H1 (cell line): ENCODE results near the gene IL37. TPM values are rescaled to one million over a fixed set of nuclear protein-coding genes. Genes with fewer than 3 reads are reported as not detected.

Experiments used
- POU5F1 ChIP-seq: IDR thresholded peaks from 2 replicates; pipeline ENCODE4 v1.6.1; 2011; ENCODE audit warnings: low read depth, mild to moderate bottlenecking, low read length, moderate library complexity
- SP2 ChIP-seq: IDR thresholded peaks from 2 replicates; pipeline ENCODE4 v1.6.1; 2012; ENCODE audit warnings: mild to moderate bottlenecking, low read length, inconsistent platforms
- SRF ChIP-seq: IDR thresholded peaks from 2 replicates; pipeline ENCODE4 v1.6.1; 2011; ENCODE audit warnings: mild to moderate bottlenecking, low read depth, low read length, moderate library complexity
- polyA plus RNA-seq, 7 experiments: library from polyadenylated mRNA; depleted of rRNA in 3 of 7; stranded (reverse) in 5 of 7; unstranded in 2 of 7; fragments of >200 nt in 5 of 7; fragments of 200-250 nt in 2 of 7; gene quantifications; 1 replicate in 5 of 7; 2 replicates in 1 of 7; 4 replicates in 1 of 7; pipeline versions ENCODE4 v1.2.1 to v1.2.3, GENCODE V29; 2011 to 2013; ENCODE audit warnings: missing spikeins in 2 of 7, mixed read lengths in 2 of 7
- total RNA-seq: library from RNA; stranded (reverse); fragmentation: NEBNext Ultra II Directional; extraction: Animal tissue kit (Norgen Biotek cat#: 25700); gene quantifications from 2 replicates; pipeline ENCODE4 v1.2.1, GENCODE V29; 2021
- TF ChIP-seq, protein P1 (sequence below): IDR thresholded peaks from 2 replicates; pipeline ENCODE4 v1.6.1; 2012; ENCODE audit warnings: low read length, inconsistent platforms

The IL37 gene
- total and polyA plus RNA-seq, 2 of the 8 experiments (the other 6 are each of a cell fraction or from before 2014, with no cell fraction given), result 0.18 TPM; not detected in 1

DNA sequence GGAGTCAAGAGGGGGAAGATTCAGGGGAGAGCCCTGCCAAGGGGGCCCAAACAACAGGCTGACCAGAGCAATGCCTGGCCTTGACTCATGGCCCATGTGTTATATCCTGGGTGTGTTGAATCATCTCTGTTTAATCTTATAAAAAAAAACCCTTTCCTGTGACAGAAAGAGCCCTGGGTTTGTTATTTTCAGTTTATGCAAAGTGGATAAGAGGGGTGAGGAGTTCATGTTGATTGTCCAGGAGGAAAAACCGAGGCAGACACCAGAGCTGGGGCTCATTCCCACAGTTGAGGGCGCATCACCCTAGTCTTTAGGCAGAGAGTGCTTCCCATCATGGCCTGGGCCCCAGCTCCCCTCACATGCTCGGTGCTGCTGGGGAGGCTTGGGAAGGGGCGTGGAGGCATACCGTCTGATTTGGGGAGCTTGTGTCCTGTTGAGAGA lies 30.9 kb upstream of the IL37 start (continued):
- TF ChIP-seq, protein P1, sequence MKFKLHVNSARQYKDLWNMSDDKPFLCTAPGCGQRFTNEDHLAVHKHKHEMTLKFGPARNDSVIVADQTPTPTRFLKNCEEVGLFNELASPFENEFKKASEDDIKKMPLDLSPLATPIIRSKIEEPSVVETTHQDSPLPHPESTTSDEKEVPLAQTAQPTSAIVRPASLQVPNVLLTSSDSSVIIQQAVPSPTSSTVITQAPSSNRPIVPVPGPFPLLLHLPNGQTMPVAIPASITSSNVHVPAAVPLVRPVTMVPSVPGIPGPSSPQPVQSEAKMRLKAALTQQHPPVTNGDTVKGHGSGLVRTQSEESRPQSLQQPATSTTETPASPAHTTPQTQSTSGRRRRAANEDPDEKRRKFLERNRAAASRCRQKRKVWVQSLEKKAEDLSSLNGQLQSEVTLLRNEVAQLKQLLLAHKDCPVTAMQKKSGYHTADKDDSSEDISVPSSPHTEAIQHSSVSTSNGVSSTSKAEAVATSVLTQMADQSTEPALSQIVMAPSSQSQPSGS, result no peak
- TF ChIP-seq SP2 (no peak), POU5F1 (no peak), SRF (no peak)
